KG1 (cell line): ENCODE results near the gene MEX3B.
"Not testable (repeated sequence)": the region's sequence is repeated elsewhere in the genome, so short reads cannot be mapped to it uniquely, and the experiment has no call there.

Experiments
- DNase-seq: peaks from one replicate; lab custom pipeline; 2025; lab: John Stamatoyannopoulos, UW

MEX3B gene

GRCh38 chr15:82048811-82049210 is 3.0 kb upstream of the MEX3B start:
- DNase-seq, result no peak

- no peak for DNase-seq
Observed at GRCh38 chr15:82047453-82048400, 1.9 kb upstream of the MEX3B start.

DNA sequence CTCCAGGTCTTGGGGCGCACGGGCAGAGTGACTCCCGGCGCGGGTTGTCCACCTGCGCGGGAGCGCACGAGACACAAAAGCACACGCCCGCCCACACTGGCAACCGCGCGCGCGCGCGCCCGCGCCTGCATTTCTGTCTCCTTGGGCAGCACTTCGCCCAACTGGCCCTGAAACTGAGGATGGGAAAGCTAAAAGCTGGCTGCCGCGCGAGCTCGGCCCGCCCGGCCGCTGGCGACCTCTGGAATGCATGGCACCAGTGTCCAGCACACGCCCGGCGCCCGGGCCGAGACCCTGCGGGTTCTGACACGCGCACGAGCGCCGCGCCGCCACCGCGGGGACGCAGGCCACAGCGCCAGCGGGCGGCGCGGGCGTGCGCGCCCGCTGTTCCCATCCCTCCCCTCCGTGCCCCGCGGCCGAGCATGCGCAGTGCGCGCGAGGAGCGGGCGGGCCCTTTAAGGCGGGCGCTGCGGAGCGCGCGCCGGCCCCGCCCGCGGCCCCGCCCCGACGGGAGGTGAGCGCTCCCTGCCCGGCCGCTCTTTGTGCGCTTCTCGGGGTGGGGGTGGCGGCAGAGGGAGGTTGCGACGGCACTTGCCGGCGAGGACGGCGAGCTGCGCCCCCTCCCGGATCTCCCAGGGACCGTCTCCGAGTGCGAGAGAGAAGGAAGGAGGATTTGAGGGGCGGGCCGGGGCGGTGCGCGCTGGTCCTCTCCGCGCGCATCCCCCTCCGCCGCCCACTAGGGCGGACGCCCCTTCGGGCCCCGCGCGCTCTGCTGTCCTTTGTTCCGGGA is 1.0 kb upstream of the MEX3B start:
- peak; percentile 97 for DNase-seq

DNA sequence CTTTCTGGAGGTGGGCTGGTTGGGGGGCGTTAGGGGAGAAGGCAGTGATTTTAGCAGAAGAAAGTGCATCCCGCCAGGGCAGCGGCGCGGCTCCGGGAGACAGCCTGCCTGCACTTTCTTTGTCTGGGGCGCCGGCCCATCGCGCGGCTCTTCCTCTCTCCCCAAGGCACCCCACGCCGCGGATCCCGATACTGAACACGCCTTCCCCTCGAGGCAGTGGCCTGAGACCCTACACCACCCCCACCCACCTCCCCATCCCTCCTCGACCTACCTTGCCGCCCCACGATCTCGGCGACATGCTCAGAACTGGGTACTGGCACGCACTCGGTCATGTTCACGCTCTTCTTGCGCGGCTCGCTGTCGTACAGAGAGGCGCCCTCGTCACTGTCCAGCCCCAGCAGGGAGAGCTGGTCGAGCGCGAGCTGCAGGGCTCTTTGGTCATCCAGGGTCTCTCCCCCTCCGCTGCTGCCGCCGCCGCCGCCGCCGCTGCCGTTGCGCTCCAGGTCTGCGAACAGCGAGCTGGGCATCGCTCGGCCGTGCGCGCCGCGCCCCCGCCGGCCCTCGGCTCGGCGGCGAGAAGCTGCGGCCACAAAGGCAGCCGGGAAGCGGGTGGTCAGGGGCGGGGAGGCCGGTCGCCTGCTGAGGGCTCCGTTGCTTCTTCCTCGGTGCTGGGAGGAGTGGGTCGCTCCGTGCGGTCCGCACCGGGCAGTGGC is 483 bp downstream of the MEX3B start:
- no peak for DNase-seq

- DNase-seq, result no peak
Observed at GRCh38 chr15:82044373-82045178, 1.2 kb downstream of the MEX3B start.

- no peak for DNase-seq
Observed at GRCh38 chr15:82043796-82044372, 1.9 kb downstream of the MEX3B start.

DNA sequence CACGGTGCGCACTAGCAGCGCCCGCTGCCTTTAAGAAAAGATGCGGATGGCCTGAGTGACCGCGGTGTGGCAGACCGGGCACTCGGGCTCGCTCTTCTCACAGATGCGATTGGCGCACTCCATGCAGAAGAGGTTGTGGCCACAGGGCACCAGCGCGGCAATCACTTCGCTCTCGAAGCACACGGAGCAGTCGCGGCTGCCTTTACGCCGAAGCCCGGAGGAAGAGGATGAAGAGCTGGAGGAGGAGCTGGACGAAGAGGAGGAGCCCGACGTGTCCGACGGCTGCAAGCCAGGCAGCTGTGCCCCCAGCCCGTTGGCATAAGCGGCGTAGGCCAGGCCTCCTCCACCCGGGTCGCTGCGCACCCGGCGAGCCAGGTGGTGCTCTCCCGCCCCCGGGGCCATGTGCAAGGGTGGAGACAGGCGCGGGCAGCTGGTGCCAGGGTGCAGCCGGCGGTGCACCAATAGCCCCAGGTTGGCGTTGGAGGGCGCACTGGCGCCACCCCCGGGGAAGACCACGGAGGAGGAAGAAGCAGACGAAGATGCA is 2.6 kb downstream of the MEX3B start:
- DNase-seq, result no peak

- DNase-seq, result no peak
Observed at GRCh38 chr15:82040862-82041261, 5.0 kb downstream of the MEX3B start.

DNA sequence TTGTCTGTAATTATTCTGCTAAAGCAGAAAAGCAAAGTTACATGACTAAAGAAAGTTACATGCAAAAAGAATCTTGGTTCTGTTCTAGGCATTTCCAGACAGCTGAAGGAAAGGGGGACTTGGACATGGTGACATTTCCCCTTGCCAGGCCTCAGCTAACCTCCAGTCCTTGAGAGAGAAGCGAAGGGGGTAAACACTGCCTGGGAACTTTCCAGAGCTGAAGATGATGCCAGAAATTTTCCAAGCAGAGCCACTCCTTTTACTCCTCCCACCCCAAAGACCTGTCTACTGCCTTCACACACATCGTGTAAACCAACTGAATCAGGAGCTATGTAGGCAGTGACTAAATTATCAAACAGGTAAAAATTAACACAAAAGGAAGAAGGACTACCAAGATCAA is 5.4 kb downstream of the MEX3B start:
- no peak for DNase-seq

- no peak for DNase-seq
Observed at GRCh38 chr15:82039871-82040270, 5.9 kb downstream of the MEX3B start.

DNA sequence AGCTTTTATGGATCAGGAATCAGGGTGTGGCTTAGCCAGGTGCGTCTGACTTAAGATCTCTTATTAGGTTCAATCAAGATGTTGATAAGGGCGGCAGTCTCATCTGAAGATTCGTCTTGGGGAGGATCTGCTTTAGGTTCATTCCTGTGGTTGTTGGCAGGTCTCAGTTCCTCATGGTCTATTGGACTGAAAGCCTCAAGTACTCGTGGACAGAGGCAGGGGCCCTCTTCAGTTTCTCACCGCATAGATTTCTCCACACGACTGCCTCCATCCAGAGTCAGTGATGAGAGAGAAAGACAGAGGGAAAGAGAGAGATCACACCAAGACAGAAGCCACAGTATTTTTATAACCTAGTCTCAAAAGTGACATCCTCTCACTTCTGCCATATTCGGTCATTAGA is 9.4 kb downstream of the MEX3B start:
- no peak for DNase-seq

GRCh38 chr15:82031871-82032270 is 13.9 kb downstream of the MEX3B start:
- DNase-seq, result no peak

- DNase-seq, result no peak
Observed at GRCh38 chr15:82030176-82030575, 15.6 kb downstream of the MEX3B start.

DNA sequence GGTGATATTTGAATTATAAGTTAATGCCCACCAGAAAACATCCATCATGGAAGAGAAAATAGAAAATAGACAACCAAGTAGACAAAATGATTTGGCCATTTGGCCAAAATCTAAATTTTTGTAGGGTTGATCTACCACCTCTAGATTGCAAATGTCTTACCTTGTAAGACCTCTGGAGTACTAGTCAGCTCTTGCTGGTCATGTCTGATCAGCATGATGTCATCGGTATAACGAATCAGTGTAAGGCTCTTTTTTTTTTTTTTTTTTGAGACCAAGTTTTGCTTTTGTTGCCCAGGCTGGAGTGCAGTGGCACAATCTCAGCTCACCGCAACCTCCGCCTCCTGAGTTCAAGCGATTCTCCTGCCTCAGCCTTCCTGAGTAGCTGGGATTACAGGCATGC is 17.7 kb downstream of the MEX3B start:
- not testable (repeated sequence) for DNase-seq

- DNase-seq, result peak; percentile 63
Observed at GRCh38 chr15:82021992-82022391, 23.8 kb downstream of the MEX3B start.

DNA sequence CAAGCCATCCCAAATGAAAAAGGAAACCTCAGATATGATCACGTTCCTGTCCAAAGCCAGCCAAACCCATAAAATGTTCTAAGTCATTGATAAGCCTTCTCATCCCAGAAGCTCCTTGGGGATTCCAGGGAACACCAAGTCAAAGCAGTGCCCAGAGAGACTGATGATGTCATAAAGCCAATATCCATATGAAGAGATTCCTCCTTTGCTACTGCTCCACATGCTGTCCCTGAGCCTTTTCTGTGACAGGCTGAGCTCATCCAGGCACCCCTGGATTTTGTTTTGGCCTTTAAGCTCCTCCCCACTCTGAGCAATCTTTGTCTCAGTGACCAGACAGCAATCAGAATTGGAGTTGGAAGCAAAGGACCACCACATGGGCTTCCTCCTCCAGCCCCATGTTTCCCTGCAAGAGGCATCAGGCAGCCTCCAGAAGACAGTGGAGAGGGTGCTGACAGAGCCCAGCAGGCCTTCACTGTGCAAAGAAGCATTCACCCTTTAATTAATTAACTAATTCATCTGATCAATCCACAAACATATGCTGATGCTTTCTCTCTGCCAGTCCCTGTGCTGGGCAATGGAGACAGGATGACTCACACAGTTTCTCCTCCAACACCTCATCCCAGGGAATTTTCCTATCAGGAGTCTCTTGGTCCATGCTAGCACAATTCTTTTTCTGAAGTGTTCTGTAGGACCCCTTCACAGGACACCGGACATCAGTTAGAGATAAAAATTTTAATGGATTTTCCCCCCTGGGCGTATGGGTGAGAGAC is 25.0 kb downstream of the MEX3B start:
- no peak for DNase-seq

DNA sequence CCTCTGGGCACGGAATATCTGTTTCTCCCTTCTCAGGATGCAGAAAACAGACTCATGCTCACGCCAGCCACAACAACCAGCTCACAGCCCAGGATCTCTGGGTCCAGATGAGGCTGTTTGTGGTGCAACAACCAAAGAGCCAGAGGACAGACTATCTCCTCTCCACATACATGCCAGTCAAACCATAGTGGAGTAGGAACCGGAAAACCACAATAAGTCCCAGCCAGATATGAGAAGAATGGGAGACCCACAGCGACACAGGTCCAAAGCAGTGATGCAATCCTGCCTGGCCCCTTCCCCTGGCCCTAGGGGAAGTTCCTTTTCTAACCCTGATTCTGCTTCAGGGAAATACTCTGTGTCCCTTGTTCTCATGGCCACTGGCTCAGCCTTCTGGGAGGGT is 27.6 kb downstream of the MEX3B start:
- peak; percentile 77 for DNase-seq

DNA sequence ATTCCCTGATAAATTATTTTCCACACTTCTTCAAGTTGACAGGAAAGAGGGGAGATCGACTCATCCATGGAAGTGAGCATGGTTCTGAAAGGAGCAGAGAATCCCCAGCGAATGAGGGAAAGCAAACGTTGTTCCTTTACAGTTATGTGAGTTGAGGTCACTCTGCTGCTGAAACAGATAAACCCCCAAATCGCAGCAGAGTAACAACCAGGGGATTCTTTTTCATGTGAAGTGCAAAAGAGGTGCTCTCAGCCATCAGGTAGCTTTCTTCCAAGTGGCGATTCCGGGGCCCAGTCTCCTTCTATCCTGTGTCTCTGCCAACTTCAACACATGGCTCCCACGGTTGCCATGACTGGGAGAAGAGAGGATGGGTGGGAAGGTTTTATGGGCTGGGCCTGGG is 28.2 kb downstream of the MEX3B start:
- DNase-seq, result no peak

DNA sequence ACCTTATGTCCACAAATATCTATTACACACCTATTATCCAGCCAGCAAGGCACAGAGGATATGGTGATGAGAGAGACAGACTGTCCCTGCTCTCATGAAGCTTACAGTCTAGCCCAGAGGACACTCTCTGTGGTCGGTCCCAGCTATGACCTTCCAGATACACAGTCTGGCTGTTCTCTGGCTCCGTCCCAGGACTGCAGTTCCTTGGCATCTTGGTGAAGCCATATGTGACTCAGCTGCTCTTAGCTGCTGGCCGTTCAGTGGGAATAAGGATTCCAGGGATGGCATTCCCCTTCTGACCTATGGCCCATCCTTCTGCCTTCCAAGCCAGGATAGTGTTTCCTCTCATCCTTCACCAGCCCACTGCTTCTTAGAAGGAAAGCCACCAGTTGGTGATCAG is 30.8 kb downstream of the MEX3B start:
- no peak for DNase-seq

DNA sequence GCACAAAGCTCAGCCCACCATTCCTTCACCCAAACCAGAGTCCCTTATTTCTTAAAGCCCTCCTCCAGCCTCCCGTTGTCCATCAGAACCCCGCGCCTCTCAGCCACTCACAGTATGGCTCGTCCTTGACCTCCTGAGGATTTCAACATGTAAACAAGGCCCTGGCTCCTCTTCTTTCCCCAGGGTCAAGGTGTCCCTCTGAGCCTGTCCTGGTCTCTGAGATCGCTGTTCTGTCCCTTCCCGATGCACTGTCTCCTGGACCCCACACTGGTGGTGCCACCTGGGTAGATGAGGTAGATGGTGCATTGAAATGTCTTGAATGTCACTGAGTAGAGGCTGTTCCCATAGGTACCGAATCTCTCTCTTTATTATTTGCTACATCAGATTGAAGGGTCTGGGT is 32.9 kb downstream of the MEX3B start:
- no peak for DNase-seq
